HG02981 (cell line): ENCODE measurements around the gene DEFB129.
"Not testable (repeated sequence)": the region's sequence is repeated elsewhere in the genome, so short reads cannot be mapped to it uniquely, and the experiment has no call there.

Experiments used
- ATAC-seq: cut with Tn5 transposase; IDR thresholded peaks from one replicate; pipeline ENCODE4 v1.9.1; 2021; ENCODE audit warnings: mild to moderate bottlenecking, moderate library complexity; ENCODE audit not compliant: unreplicated experiment

Gene DEFB129, protein sequence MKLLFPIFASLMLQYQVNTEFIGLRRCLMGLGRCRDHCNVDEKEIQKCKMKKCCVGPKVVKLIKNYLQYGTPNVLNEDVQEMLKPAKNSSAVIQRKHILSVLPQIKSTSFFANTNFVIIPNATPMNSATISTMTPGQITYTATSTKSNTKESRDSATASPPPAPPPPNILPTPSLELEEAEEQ

GRCh38 chr20:226958-227357 lies at the start of gene DEFB129:
DEFB129 (plus strand) TSS chr20:227258; CDS start chr20:227289, 31 bp downstream.
- ATAC-seq: no peak

- no peak for ATAC-seq
Observed at GRCh38 chr20:184288-184687, 42.8 kb upstream of the DEFB129 start.

DNA sequence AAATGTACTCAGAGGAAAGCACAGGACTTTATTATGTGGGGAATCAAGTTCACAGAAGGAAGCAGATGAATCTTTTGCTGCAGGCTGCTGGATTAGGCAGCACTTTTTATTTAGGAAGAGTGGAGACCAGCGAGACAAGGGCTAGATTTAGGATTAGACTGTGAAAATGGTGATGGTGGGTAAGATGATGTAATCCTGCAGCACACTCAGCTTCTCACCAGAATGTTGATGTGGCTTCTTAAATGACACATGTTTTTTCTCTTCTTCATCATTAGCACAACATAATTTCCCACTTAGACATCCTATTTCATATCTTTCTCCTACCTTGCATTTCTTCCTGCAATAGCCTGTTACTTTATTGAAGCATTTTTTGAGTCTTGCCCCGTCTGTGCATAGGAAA lies 39.3 kb upstream of the DEFB129 start:
- ATAC-seq: no peak

- ATAC-seq: no peak
Observed at GRCh38 chr20:189611-190010, 37.4 kb upstream of the DEFB129 start, which contains the start of gene DEFB128. DEFB128 (minus strand) TSS chr20:189711; CDS start chr20:189623, 88 bp downstream.

DNA sequence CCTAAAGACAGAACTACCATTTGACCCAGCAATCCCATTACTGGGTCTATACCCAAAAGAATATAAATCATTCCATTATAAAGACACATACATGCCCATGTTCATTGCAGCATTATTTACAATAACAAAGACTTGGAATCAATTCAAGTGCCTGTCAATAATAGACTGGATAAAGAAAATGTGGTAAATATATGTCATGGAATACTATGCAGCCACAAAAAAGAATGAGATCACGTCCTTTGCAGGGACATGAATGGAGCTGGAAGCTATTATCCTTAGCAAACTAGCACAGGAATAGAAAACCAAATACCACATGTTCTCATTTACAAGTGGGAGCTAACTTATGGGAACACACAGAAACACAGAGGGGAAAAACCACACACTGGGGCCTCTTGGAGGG lies 28.8 kb upstream of the DEFB129 start:
- no peak for ATAC-seq

- no peak for ATAC-seq
Observed at GRCh38 chr20:199996-200395, 27.1 kb upstream of the DEFB129 start.

DNA sequence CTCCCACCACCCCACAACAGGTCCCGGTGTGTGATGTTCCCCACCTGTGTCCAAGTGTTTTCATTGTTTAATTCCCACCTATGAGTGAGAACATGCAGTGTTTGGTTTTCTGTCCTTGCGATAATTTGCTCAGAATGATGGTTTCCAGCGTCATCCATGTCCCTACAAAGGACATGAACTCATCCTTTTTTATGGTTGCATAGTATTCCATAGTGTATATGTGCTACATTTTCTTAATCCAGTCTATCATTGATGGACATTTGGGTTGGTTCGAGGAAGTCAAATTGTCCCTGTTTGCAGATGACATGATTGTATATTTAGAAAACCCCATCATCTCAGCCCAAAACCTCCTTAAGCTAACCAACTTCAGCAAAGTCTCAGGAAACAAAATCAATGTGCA lies 23.4 kb upstream of the DEFB129 start:
- not testable (repeated sequence) for ATAC-seq

DNA sequence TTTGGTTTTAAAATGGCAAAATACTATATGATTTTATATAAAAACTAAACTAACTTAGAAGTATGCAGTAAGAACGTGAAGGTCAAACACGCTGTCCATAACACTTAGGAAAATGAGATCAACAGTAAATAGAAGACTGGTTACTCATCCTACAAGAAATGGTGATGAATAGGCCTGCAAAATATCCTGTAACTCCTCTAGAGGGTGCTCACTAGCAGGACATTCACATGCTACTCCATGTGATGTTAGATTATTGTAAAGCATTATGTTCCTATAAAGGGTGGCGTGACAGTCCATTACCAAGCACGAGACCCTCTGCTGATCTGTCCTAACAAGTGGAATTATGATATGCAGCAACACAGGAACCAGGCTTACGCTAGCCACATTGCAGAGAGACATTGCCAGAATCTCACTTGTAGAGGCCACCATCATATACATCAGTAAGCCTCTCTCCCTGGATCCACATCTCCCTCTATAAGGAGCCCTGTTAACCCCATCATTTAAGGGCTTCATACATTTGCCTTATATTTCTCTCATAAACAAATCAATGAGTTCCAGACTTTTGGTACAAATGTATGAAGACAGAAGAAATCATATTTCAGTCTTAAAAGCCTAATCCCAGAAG lies 18.0 kb upstream of the DEFB129 start:
- ATAC-seq: peak; percentile 47

DNA sequence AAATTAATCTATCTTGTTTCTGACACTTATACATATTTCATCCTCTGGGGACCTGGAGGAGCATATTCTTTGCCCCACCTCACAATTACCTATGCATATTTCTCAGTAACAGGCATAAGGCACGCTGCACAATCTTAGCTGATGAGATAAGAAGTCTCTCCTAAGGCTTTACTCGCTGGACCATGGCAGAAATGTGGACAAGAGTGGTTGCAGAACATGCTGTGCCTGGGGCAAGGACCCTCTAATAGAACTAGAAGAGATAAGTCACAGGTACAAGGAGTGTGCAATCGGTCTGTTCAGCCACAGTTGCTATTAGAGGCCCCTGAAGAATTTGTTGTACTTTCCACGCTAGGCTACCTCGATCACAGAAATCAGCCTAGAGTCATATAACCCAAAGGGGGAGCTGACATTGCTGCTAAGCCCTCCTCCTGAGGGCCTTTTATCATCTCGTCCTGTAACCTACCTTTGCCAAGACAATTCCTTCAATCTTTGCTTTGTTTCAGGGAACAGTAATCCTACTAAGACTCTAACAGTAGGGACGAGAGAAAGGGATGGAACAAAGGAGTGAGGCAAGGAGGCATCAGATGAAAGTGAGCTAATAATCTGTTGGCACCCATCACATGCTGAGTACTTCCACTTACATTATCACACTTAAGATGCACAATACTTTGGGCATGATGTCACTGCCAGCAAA lies 16.1 kb upstream of the DEFB129 start:
- ATAC-seq: no peak

GRCh38 chr20:214383-214782 lies 12.7 kb upstream of the DEFB129 start:
- ATAC-seq: no peak

GRCh38 chr20:215796-216195 lies 11.3 kb upstream of the DEFB129 start:
- no peak for ATAC-seq

DNA sequence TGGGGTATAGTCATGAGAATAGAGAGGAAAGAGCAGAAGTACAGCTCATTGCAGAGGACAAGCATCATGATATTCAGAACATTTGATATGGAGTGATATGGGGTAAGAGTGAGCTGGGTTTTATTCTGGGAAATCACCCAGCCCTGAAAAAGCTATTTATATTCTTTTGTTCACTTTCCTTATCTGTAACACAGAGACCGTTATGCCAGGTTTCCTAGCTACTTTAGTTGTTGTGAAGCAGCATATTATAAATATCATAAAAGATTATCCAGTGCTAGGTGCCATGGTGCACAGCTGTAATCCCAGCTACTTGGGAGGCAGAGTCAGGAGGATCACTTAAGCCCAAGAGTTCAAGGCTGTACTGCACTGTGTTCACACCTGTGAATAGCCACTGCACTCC lies 9.8 kb upstream of the DEFB129 start:
- no peak for ATAC-seq

DNA sequence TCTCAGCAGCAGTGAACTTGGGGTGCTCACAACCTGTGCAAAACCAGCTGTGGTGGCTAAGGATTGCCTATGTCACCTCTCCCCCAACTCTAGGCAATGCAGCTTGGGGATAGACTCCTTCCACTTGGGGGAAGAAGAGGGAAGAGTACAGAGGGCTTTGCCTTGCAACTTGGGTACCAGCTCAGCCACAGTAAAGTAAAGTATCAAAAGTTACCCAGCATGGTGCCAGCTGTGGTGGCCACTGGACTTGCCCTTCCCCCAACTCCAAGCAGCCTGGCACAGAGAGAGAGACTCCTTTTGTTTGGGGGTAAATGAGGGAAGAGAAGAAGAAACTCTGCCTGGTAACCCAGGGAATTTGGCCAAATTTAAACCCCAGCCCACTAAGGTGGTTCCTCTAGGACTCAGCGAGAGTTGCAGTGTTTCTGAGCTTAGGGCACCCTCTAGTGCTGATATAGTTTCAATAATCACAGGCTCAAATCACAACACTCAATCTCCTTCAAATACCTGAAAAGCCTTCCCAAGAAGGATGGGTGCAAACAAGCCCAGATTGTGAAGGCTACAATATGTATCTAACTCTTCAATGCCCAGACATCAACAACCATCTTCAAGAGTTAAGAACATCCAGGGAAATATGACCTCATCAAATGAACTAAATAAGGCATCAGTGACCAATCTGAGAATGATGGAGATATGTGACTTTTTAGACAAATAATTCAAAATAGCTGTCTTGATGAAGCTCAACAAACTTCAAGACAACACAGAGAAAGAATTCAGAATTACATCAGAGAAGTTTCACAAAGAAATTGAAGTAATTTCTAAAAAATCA lies 7.6 kb upstream of the DEFB129 start:
- no peak for ATAC-seq

- ATAC-seq: no peak
Observed at GRCh38 chr20:221258-221830, 5.7 kb upstream of the DEFB129 start.

GRCh38 chr20:225879-226278 lies 1.2 kb upstream of the DEFB129 start:
- ATAC-seq: not testable (repeated sequence)

DNA sequence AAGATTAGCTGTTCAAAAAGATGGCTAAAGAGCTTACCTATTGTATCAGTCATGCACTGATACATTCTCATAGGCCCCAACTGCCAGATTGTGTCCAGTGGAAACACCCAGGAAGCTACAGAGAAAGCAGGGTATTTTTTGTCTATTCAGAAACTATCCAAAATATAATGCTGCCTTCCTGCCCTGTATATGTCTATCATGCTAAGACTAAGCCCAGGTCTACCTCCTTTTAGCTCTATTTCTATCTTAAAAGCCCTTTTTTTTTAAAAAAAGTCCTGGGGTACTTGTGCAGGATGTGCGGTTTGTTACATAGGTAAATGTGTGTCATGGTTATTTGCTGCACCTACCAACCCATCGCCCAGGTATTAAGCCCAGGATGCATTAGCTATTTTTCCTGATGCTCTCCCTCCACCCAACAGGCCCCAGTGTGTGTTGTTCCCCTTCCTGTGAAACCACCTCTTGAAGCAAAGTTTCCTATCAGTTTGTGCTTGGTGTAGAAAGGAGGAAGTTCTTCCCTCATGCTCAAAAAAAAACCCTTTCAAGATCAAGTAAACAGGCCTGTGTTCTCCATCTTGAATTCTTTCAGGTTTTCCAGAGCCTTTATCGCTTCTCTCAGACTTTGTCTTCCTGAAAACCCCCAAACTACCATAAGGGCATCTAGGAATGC lies 514 bp downstream of the DEFB129 start:
- ATAC-seq: no peak

DNA sequence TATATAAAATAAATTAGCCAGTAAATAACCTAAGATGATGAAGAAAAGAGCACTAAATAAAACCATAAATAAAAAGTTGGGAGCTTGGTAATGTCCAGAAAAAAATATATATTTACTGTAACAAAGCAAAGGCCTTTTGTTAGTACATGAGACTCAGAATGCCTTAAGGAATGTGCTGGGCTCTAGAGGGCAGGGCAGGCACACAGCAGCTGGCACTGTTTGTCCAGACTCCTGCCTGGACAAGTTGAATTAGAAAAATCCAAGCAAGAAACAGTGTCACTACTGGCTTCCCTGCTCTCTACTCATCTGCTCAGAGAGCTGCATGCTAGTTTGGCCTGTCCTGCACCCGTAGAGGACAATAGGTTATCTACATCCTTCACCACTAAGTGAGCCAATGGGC lies 8.8 kb downstream of the DEFB129 start:
- no peak for ATAC-seq

- ATAC-seq: no peak
Observed at GRCh38 chr20:237489-237888, 10.4 kb downstream of the DEFB129 start.

GRCh38 chr20:237929-238328 lies 10.9 kb downstream of the DEFB129 start:
- ATAC-seq: no peak

DNA sequence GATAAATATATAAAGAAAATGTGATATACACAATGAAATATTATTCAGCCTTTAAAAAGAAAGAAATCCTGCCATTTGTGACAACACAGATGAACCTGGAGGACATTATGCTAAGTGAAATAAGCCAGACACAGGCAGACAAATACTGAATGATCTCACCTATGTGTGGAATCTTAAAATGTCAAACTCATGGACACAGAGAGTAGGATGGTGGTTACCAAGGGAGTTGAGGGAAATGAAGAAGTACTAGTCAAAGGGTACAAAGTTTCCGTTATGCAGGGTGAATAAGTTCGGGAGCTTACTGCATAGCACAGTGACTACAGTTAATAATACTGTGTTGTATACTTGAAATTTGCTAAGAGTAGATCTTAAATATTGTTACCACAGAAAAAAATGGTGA lies 15.8 kb downstream of the DEFB129 start:
- ATAC-seq: no peak
